Stimulated activated CD8-positive, alpha-beta memory T cell treated with anti-CD3 and anti-CD28 coated beads, Interleukin-15, amount 100 ng/mL, for 4 hours (primary cell): ENCODE results near the gene FAM136A.
"Not testable (repeated sequence)": the region's sequence is repeated elsewhere in the genome, so short reads cannot be mapped to it uniquely, and the experiment has no call there.

Experiments used
- DNase-seq, 2 donors: peaks; one replicate each; pipeline ENCODE4 v3.0.0-alpha.2; 2020; ENCODE audit warnings: low read depth in 2 of 2

Gene FAM136A

GRCh38 chr2:70297828-70298227 is 4.0 kb downstream of the FAM136A start:
- not testable (repeated sequence) for DNase-seq

- DNase-seq, result no peak
These were observed 18.2 kb downstream of the FAM136A start for GRCh38 chr2:70283500-70284191.

GRCh38 chr2:70282439-70282838 is 19.4 kb downstream of the FAM136A start:
- DNase-seq, result no peak

- no peak for DNase-seq
These were observed 21.5 kb downstream of the FAM136A start for GRCh38 chr2:70280242-70280798.

- DNase-seq, result no peak
These were observed 31.5 kb downstream of the FAM136A start for GRCh38 chr2:70270323-70270722.

- not testable (repeated sequence) for DNase-seq
These were observed 32.2 kb downstream of the FAM136A start for GRCh38 chr2:70269422-70270302.

GRCh38 chr2:70266925-70267324 is 34.9 kb downstream of the FAM136A start:
- DNase-seq, result not testable (repeated sequence)

GRCh38 chr2:70261501-70261900 is 40.4 kb downstream of the FAM136A start:
- no peak for DNase-seq

- DNase-seq, result no peak
These were observed 43.4 kb downstream of the FAM136A start for GRCh38 chr2:70258532-70258875.

GRCh38 chr2:70255637-70256314 is 46.1 kb downstream of the FAM136A start:
- no peak for DNase-seq

- DNase-seq, result no peak
These were observed 51.4 kb downstream of the FAM136A start for GRCh38 chr2:70250434-70250833.

GRCh38 chr2:70248181-70248847 is 53.6 kb downstream of the FAM136A start, which contains the start of gene TIA1:
Gene TIA1 (minus strand): TSS chr2:70248628. CDS start chr2:70248430, 198 bp downstream.
- DNase-seq, result peak; percentile 96 to 97

GRCh38 chr2:70247364-70248180 is 54.3 kb downstream of the FAM136A start:
- DNase-seq, result no peak
